Ascending aorta (tissue), 2 donors: ENCODE results near the gene SHISA2. TPM values are rescaled to one million over a fixed set of nuclear protein-coding genes. Genes with fewer than 3 reads are reported as not detected.
A peak's percentile ranks its signal among the peaks of the same experiment; 100 is the strongest.

ENCODE experiments used
- DNase-seq, 2 donors: peaks; one replicate each; pipeline ENCODE4 v3.0.0-alpha.2; 2019; ENCODE audit warnings: low spot score in 2 of 2
- H3K27ac ChIP-seq, 2 donors: fragments of 200-600 bp; sonication (generic); one replicate each; pipeline ENCODE4 v1.5.1; 2016 to 2017; ENCODE audit warnings: mild to moderate bottlenecking in 1 of 2
- H3K27me3 ChIP-seq: fragments of 200-600 bp; sonication (generic); one replicate; pipeline ENCODE4 v1.5.1; 2017
- H3K36me3 ChIP-seq, 2 donors: fragments of 200-600 bp; sonication (generic); one replicate each; pipeline ENCODE4 v1.5.1; 2016
- H3K4me1 ChIP-seq, 2 donors: fragments of 200-600 bp; sonication (generic); one replicate each; pipeline ENCODE4 v1.5.1; 2016 to 2017; ENCODE audit warnings: mild to moderate bottlenecking in 1 of 2
- H3K4me3 ChIP-seq, 2 donors: fragments of 200-600 bp; sonication (generic); one replicate each; pipeline ENCODE4 v1.5.1; 2016 to 2017; ENCODE audit warnings: mild to moderate bottlenecking in 1 of 2
- H3K9me3 ChIP-seq, 2 donors: fragments of 200-600 bp; sonication (generic); one replicate each; pipeline ENCODE4 v1.5.1; 2016
- intact Hi-C: fragments of 100-400 bp; cut with DNase I; formaldehyde crosslinking; loops from one replicate; pipeline ENCODE4 v1.15.1; 2023
- total RNA-seq: library from RNA; depleted of rRNA; stranded (reverse); fragments of >200 nt; gene quantifications from one replicate; pipeline ENCODE4 v1.1.0, GENCODE V29; 2016
- TF ChIP-seq, protein P1 (sequence below), 3 experiments: fragments of 200-600 bp in 2 of 3; fragments of 450-650 bp in 1 of 3; sonication (generic) in 2 of 3; IDR thresholded peaks; one replicate each; pipeline ENCODE4 v1.5.1; 2016 to 2019; ENCODE audit warnings: antibody characterized with exemption in 3 of 3, mild to moderate bottlenecking in 1 of 3, moderate library complexity in 1 of 3

Gene SHISA2
- total RNA-seq, 1 donor from 2014 or later: not detected

DNA sequence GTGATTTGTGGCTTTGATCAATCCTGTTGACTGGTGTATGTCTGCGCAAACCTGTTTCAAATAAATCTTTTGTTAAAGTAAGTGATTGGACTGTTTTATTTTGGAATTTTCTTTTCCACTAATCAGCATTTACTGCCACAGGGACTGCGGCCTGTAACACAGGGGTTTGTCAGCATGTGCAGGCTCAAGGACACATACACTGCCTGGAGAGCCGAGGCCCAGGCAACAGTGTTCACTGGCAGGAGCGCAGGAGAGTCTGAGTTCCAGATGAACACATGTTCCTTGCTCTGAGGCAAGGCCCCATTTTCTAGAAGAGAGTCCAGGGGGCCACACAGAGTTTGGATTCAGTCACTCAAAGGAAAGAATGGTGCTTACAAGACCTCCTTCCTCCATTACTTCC, 26.0 kb downstream of the SHISA2 start:
- no peak overlapping the region for H3K4me3 ChIP-seq
- H3K4me1 ChIP-seq: peaks cover 0 to 8% of the 10 kb centered on the region in 2 donors
- intact Hi-C loops: no loop called here

DNA sequence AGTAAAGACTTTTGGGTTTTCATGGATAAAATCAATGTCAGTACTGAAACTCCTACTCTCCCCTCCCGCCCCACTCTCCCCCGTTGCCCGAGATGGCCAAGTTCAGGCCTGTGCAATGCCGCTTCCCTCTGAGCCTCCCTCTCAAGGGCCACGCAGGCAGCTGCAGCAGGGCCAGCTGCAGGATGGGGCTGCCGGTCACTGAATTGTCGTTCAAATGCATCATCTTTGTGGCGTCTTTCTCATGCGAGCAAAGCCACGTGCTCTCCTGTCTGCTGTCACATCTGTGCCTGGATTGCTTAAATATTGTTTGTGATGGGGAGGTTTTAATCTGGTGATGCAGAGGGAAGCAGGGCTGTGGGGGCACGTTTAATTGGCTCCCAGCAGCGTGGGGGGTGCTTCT, 26.6 kb downstream of the SHISA2 start:
- Histone ChIP-seq H3K4me1 (peaks cover 0 to 8% of the 10 kb centered on the region in 2 donors), H3K27ac (no peak overlapping the region), H3K9me3 (no peaks in the 10 kb centered on the region), H3K36me3 (no peaks in the 10 kb centered on the region), H3K27me3 (no peaks in the 10 kb centered on the region), H3K4me3 (no peak overlapping the region)
- intact Hi-C loops: no loop called here
- DNase-seq: no peak
- TF ChIP-seq, protein P1, sequence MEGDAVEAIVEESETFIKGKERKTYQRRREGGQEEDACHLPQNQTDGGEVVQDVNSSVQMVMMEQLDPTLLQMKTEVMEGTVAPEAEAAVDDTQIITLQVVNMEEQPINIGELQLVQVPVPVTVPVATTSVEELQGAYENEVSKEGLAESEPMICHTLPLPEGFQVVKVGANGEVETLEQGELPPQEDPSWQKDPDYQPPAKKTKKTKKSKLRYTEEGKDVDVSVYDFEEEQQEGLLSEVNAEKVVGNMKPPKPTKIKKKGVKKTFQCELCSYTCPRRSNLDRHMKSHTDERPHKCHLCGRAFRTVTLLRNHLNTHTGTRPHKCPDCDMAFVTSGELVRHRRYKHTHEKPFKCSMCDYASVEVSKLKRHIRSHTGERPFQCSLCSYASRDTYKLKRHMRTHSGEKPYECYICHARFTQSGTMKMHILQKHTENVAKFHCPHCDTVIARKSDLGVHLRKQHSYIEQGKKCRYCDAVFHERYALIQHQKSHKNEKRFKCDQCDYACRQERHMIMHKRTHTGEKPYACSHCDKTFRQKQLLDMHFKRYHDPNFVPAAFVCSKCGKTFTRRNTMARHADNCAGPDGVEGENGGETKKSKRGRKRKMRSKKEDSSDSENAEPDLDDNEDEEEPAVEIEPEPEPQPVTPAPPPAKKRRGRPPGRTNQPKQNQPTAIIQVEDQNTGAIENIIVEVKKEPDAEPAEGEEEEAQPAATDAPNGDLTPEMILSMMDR (IDR thresholded peaks at IDR 0.05): no peak

More for the DNA sequence above, 26.0 kb downstream of the SHISA2 start:
- Histone ChIP-seq H3K36me3 (no peaks in the 10 kb centered on the region), H3K27ac (no peak overlapping the region), H3K9me3 (no peaks in the 10 kb centered on the region), H3K27me3 (no peaks in the 10 kb centered on the region)
- DNase-seq: no peak
- TF ChIP-seq, protein P1 (IDR thresholded peaks at IDR 0.05): no peak

DNA sequence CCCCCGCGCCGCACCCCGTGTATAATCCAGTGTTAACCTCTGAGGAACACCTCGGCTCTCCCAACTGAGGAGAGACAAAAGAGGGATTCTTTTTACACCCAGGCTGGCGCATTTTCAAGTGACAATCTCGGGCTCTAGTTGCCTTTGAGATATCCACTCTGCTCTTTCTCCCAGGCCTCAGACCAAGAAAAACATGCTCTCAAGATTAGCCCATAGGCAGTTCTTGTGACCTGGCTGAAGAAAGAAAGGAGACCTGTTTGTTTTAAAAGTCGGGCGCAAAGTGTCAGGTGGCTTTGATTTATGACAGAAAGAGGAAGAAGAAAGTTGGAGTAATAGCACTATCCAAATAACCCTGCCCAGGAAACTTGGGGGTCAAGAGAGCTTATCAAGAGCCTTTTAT, 27.3 kb downstream of the SHISA2 start:
- peaks cover 0 to 8% of the 10 kb centered on the region in 2 donors for H3K4me1 ChIP-seq
- H3K4me3 ChIP-seq: no peak overlapping the region
- TF ChIP-seq, protein P1 (IDR thresholded peaks at IDR 0.05): no peak
- no peaks in the 10 kb centered on the region for H3K27me3 ChIP-seq
- H3K36me3 ChIP-seq: no peaks in the 10 kb centered on the region
- no peak overlapping the region for H3K27ac ChIP-seq
- intact Hi-C loops: no loop called here
- no peaks in the 10 kb centered on the region for H3K9me3 ChIP-seq
- no peak for DNase-seq

DNA sequence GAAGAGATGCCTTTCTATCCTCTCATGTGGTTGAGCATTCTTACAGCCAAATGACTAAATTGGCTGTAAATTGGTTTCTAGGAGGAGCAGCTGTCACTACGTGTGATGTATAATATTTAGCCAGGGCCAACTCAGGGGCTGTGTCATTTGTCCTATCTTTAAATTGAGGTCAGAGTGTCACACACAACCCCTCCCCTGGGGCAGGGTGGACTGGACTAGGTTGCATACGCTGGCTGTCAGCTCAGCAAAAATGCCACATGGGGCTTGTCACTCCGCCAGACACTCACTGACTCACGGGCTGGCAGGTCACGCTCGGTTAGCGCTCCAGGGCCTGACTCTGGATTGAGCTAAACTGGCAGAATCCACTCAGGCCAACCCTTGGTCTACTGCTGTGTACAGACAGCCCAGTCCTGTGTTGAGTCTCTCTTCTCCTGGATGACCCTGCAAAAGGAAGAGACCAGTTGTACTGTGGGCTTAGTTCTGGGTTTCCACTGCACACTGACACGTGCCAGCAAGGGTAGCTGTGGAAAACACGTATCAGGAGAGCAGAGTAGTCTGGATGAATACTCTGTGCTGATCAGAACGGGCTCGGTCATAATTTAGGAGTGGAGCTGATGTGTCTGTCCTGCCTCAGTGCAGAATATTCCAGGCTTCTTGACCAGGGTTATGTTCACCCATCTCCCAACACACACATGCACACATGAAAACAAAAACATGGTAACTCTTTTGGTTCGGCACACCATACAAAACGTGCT, 29.1 kb downstream of the SHISA2 start:
- no peak overlapping the region for H3K4me3 ChIP-seq
- no peaks in the 10 kb centered on the region for H3K36me3 ChIP-seq
- no peaks in the 10 kb centered on the region for H3K27me3 ChIP-seq
- TF ChIP-seq, protein P1 (IDR thresholded peaks at IDR 0.05): no peak
- peaks cover 0 to 8% of the 10 kb centered on the region in 2 donors for H3K4me1 ChIP-seq
- peak in 1 of 2 donors; percentile 77 for DNase-seq
- intact Hi-C loops: no loop called here
- H3K9me3 ChIP-seq: no peaks in the 10 kb centered on the region
- H3K27ac ChIP-seq: no peak overlapping the region

DNA sequence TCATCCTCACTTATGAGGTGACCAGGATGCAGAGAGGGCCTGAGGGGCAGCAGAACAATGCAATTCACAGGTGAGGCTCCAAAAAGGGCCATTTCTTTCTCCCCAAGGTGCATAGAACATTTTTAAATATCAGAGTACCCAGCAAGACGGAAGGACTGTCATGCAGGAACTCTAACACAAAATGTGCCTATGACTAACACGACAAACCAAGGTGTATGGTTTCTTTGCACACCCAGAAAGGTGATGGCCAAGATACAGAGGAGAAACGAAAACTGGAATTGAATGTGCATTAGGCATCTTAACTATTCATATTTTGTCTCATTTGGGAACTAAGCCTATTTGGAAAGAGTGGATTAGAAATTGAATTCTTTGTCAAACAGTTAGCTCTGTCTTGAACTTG, 29.9 kb downstream of the SHISA2 start:
- H3K4me3 ChIP-seq: no peak overlapping the region

More for the DNA sequence above, 29.9 kb downstream of the SHISA2 start:
- no peaks in the 10 kb centered on the region for H3K9me3 ChIP-seq
- H3K4me1 ChIP-seq: peaks cover 0 to 8% of the 10 kb centered on the region in 2 donors
- no peaks in the 10 kb centered on the region for H3K27me3 ChIP-seq
- TF ChIP-seq, protein P1 (IDR thresholded peaks at IDR 0.05): no peak
- H3K36me3 ChIP-seq: no peaks in the 10 kb centered on the region
- DNase-seq: no peak
- intact Hi-C loops: no loop called here
- H3K27ac ChIP-seq: no peak overlapping the region
